Spleen (tissue), 7 donors: ENCODE data around the gene RASA3.

ENCODE experiments used
- POLR2A ChIP-seq, 3 donors: fragments of 450-650 bp; IDR thresholded peaks; one replicate each; pipeline ENCODE4 v1.5.1; 2017; ENCODE audit warnings: antibody characterized with exemption in 3 of 3, mild to moderate bottlenecking in 1 of 3
- TF ChIP-seq, protein P1 (sequence below), 11 experiments: fragments of 200-600 bp in 7 of 11; fragments of 450-650 bp in 4 of 11; sonication (generic) in 4 of 11; IDR thresholded peaks in 8 of 11; conservative IDR thresholded peaks in 3 of 11; 1 replicate in 7 of 11; 2 replicates in 4 of 11; pipeline versions ENCODE4 v1.4.0 to v1.8.0; 2016 to 2021; ENCODE audit warnings: antibody characterized with exemption in 11 of 11, inconsistent platforms in 4 of 11, mild to moderate bottlenecking in 1 of 11
- donor health status: DM: no; HTN: no; CAD: no; lungs with moderate emphysema.
- donor health status: DM: no; HTN: no; CAD: no.
- donor health status: DM: no; HTN: no; CAD: no.

DNA sequence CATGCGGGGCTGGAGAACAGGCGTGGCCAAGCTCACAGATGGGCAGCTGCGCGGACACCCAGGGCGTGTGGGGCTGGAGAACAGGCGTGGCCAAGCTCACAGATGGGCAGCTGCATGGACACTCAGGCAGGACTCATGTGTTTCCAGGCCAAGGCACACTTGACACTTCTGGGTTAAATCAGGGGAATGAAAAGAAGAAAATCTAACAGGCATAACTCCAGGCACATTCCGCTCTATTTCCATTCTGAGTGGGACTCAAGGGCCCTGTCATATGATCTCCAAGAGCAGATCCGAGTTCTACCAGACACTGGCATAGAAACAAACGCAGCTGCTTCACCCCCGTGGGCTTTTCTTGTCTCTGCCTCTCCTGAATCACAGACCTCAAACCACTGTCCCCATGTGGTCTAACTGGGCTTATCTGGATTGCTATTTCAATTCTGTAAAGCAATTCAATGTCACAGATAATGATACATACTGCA, 141.2 kb downstream of the RASA3 start:
- TF ChIP-seq, protein P1, sequence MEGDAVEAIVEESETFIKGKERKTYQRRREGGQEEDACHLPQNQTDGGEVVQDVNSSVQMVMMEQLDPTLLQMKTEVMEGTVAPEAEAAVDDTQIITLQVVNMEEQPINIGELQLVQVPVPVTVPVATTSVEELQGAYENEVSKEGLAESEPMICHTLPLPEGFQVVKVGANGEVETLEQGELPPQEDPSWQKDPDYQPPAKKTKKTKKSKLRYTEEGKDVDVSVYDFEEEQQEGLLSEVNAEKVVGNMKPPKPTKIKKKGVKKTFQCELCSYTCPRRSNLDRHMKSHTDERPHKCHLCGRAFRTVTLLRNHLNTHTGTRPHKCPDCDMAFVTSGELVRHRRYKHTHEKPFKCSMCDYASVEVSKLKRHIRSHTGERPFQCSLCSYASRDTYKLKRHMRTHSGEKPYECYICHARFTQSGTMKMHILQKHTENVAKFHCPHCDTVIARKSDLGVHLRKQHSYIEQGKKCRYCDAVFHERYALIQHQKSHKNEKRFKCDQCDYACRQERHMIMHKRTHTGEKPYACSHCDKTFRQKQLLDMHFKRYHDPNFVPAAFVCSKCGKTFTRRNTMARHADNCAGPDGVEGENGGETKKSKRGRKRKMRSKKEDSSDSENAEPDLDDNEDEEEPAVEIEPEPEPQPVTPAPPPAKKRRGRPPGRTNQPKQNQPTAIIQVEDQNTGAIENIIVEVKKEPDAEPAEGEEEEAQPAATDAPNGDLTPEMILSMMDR (IDR thresholded peaks at IDR 0.05 in 8 of 11, conservative IDR thresholded peaks at IDR 0.05 in 3 of 11) = no peak
- no peak for TF ChIP-seq POLR2A (IDR thresholded peaks at IDR 0.05)
